Stimulated activated naive CD8-positive, alpha-beta T cell treated with anti-CD3 and anti-CD28 coated beads, Interleukin-15, amount 100 ng/mL, for 72 hours (primary cell): ENCODE results near the gene USP40.

Experiments
- ATAC-seq: fragments of 150-1000 bp; cut with Tn5 transposase; 2 replicates; pipeline ENCODE4 v1.10.0; 2021; ENCODE audit warnings: mild to moderate bottlenecking, moderate library complexity
- DNase-seq, 2 donors: peaks; one replicate each; pipeline ENCODE4 v3.0.0; 2021 to 2022
- H3K27ac Mint-ChIP-seq, 2 donors: one replicate each; pipeline ENCODE4 v1.8.0; 2022; ENCODE audit warnings: mild to moderate bottlenecking in 2 of 2, mixed read lengths in 2 of 2, moderate library complexity in 2 of 2
- H3K27me3 Mint-ChIP-seq: one replicate; pipeline ENCODE4 v1.8.0; 2022; ENCODE audit warnings: mixed read lengths
- H3K4me1 Mint-ChIP-seq: one replicate; pipeline ENCODE4 v1.8.0; 2022; ENCODE audit warnings: mild to moderate bottlenecking, mixed read lengths
- H3K4me3 Mint-ChIP-seq, 2 donors: one replicate each; pipeline ENCODE4 v1.8.0; 2022; ENCODE audit warnings: mild to moderate bottlenecking in 2 of 2, mixed read lengths in 2 of 2, moderate library complexity in 1 of 2
- H3K9me3 Mint-ChIP-seq, 2 donors: one replicate each; pipeline ENCODE4 v1.8.0; 2022; ENCODE audit warnings: mixed read lengths in 2 of 2

The USP40 gene

GRCh38 chr2:233464056-233464455, 102.5 kb downstream of the USP40 start:
- Mint-ChIP-seq H3K27ac (peak overlapping the region in 1 of 2 donors; percentile 1), H3K4me3 (no peak overlapping the region), H3K9me3 (no peaks in the 10 kb centered on the region), H3K4me1 (peaks cover 4% of the 10 kb centered on the region), H3K27me3 (no peaks in the 10 kb centered on the region)
- ATAC-seq, result no peak
- DNase-seq, result no peak

GRCh38 chr2:233463586-233463985, 103.0 kb downstream of the USP40 start:
- H3K4me3 Mint-ChIP-seq, result no peak overlapping the region
- H3K27me3 Mint-ChIP-seq, result no peaks in the 10 kb centered on the region
- no peak for ATAC-seq
- H3K27ac Mint-ChIP-seq, result peak overlapping the region in 1 of 2 donors; percentile 1
- no peaks in the 10 kb centered on the region for H3K9me3 Mint-ChIP-seq
- DNase-seq, result no peak
- H3K4me1 Mint-ChIP-seq, result peaks cover 4% of the 10 kb centered on the region

GRCh38 chr2:233462826-233463470, 103.6 kb downstream of the USP40 start:
- DNase-seq, result no peak
- H3K27me3 Mint-ChIP-seq, result no peaks in the 10 kb centered on the region
- no peak for ATAC-seq
- peaks cover 4% of the 10 kb centered on the region for H3K4me1 Mint-ChIP-seq
- H3K27ac Mint-ChIP-seq, result no peak overlapping the region
- no peak overlapping the region for H3K4me3 Mint-ChIP-seq
- no peaks in the 10 kb centered on the region for H3K9me3 Mint-ChIP-seq

- H3K4me3 Mint-ChIP-seq, result no peak overlapping the region
- no peak for DNase-seq
- H3K27me3 Mint-ChIP-seq, result no peaks in the 10 kb centered on the region
- ATAC-seq, result no peak
- H3K4me1 Mint-ChIP-seq, result peaks cover 3% of the 10 kb centered on the region
- H3K27ac Mint-ChIP-seq, result no peak overlapping the region
- H3K9me3 Mint-ChIP-seq, result no peaks in the 10 kb centered on the region
These were observed 104.3 kb downstream of the USP40 start for GRCh38 chr2:233462202-233462785.

- H3K27me3 Mint-ChIP-seq, result no peaks in the 10 kb centered on the region
- no peak overlapping the region for H3K4me3 Mint-ChIP-seq
- H3K27ac Mint-ChIP-seq, result peak overlapping the region in 1 of 2 donors; percentile 86
These were observed 105.1 kb downstream of the USP40 start for GRCh38 chr2:233461481-233461891.

GRCh38 chr2:233460726-233461441, 105.7 kb downstream of the USP40 start:
- DNase-seq (no peak), ATAC-seq (no peak)
- H3K27ac Mint-ChIP-seq, result peak overlapping the region in 1 of 2 donors; percentile 86
- no peak overlapping the region for H3K4me3 Mint-ChIP-seq
- no peaks in the 10 kb centered on the region for H3K4me1 Mint-ChIP-seq
- H3K9me3 Mint-ChIP-seq, result no peaks in the 10 kb centered on the region
- H3K27me3 Mint-ChIP-seq, result no peaks in the 10 kb centered on the region

More at GRCh38 chr2:233461481-233461891, 105.1 kb downstream of the USP40 start:
- Mint-ChIP-seq H3K4me1 (no peaks in the 10 kb centered on the region), H3K9me3 (no peaks in the 10 kb centered on the region)
- DNase-seq (no peak), ATAC-seq (no peak)

- Mint-ChIP-seq H3K27ac (peak overlapping the region in 1 of 2 donors; percentile 59), H3K4me3 (no peak overlapping the region), H3K27me3 (no peaks in the 10 kb centered on the region), H3K9me3 (no peaks in the 10 kb centered on the region), H3K4me1 (no peaks in the 10 kb centered on the region)
- DNase-seq, result no peak
- no peak for ATAC-seq
These were observed 107.2 kb downstream of the USP40 start for GRCh38 chr2:233459426-233459825.

GRCh38 chr2:233458826-233459225, 107.8 kb downstream of the USP40 start:
- DNase-seq (no peak), ATAC-seq (no peak)
- Mint-ChIP-seq H3K4me3 (no peak overlapping the region), H3K27me3 (no peaks in the 10 kb centered on the region), H3K27ac (peak overlapping the region in 1 of 2 donors; percentile 59), H3K9me3 (no peaks in the 10 kb centered on the region), H3K4me1 (no peaks in the 10 kb centered on the region)

- Mint-ChIP-seq H3K4me1 (no peaks in the 10 kb centered on the region), H3K4me3 (no peak overlapping the region), H3K9me3 (no peaks in the 10 kb centered on the region), H3K27me3 (no peaks in the 10 kb centered on the region), H3K27ac (no peak overlapping the region)
- ATAC-seq (no peak), DNase-seq (no peak)
These were observed 108.5 kb downstream of the USP40 start for GRCh38 chr2:233458031-233458610.

GRCh38 chr2:233457356-233457755, 109.2 kb downstream of the USP40 start:
- Mint-ChIP-seq H3K9me3 (no peaks in the 10 kb centered on the region), H3K4me1 (no peaks in the 10 kb centered on the region), H3K27ac (peak overlapping the region in 1 of 2 donors; percentile 96), H3K27me3 (no peaks in the 10 kb centered on the region), H3K4me3 (no peak overlapping the region)
- ATAC-seq (no peak), DNase-seq (no peak)

- Mint-ChIP-seq H3K27me3 (no peaks in the 10 kb centered on the region), H3K27ac (peak overlapping the region in 1 of 2 donors; percentile 96), H3K4me1 (no peaks in the 10 kb centered on the region), H3K9me3 (no peaks in the 10 kb centered on the region), H3K4me3 (no peak overlapping the region)
- DNase-seq, result no peak
- ATAC-seq, result no peak
These were observed 109.6 kb downstream of the USP40 start for GRCh38 chr2:233456934-233457333.

- Mint-ChIP-seq H3K27ac (no peak overlapping the region), H3K4me1 (no peaks in the 10 kb centered on the region), H3K9me3 (no peaks in the 10 kb centered on the region), H3K4me3 (no peak overlapping the region), H3K27me3 (no peaks in the 10 kb centered on the region)
- no peak for DNase-seq
- ATAC-seq, result no peak
These were observed 110.5 kb downstream of the USP40 start for GRCh38 chr2:233456111-233456510.

- no peak overlapping the region for H3K27ac Mint-ChIP-seq
- ATAC-seq (no peak), DNase-seq (no peak)
- H3K4me3 Mint-ChIP-seq, result no peak overlapping the region
- no peaks in the 10 kb centered on the region for H3K27me3 Mint-ChIP-seq
- H3K9me3 Mint-ChIP-seq, result no peaks in the 10 kb centered on the region
- H3K4me1 Mint-ChIP-seq, result no peaks in the 10 kb centered on the region
These were observed 111.1 kb downstream of the USP40 start for GRCh38 chr2:233455491-233455890.

GRCh38 chr2:233455006-233455405, 111.6 kb downstream of the USP40 start:
- no peaks in the 10 kb centered on the region for H3K4me1 Mint-ChIP-seq
- no peaks in the 10 kb centered on the region for H3K9me3 Mint-ChIP-seq
- H3K4me3 Mint-ChIP-seq, result no peak overlapping the region
- H3K27ac Mint-ChIP-seq, result no peak overlapping the region
- ATAC-seq, result no peak
- DNase-seq, result no peak
- H3K27me3 Mint-ChIP-seq, result no peaks in the 10 kb centered on the region

- H3K4me1 Mint-ChIP-seq, result no peaks in the 10 kb centered on the region
- H3K27me3 Mint-ChIP-seq, result no peaks in the 10 kb centered on the region
- DNase-seq (no peak), ATAC-seq (no peak)
- peak overlapping the region in 1 of 2 donors; percentile 85 for H3K27ac Mint-ChIP-seq
- no peak overlapping the region for H3K4me3 Mint-ChIP-seq
- H3K9me3 Mint-ChIP-seq, result no peaks in the 10 kb centered on the region
These were observed 112.7 kb downstream of the USP40 start for GRCh38 chr2:233453916-233454315.
